Vagina (tissue), 2 donors: ENCODE measurements around the gene SBF2. TPM values are rescaled to one million over a fixed set of nuclear protein-coding genes. Genes with fewer than 3 reads are reported as not detected.
"Not testable (repeated sequence)": the region's sequence is repeated elsewhere in the genome, so short reads cannot be mapped to it uniquely, and the experiment has no call there.

Source experiments
- DNase-seq, 2 donors: peaks; one replicate each; pipeline ENCODE4 v3.0.0-alpha.2; 2017; ENCODE audit errors: extremely low spot score in 2 of 2
- H3K27ac ChIP-seq: fragments of 200-600 bp; sonication (generic); one replicate; pipeline ENCODE4 v1.5.1; 2019
- H3K27me3 ChIP-seq: fragments of 200-600 bp; sonication (generic); one replicate; pipeline ENCODE4 v1.5.1; 2019
- H3K36me3 ChIP-seq, 2 donors: fragments of 200-600 bp; sonication (generic); one replicate each; pipeline ENCODE4 v1.5.1; 2017 to 2019
- H3K4me1 ChIP-seq: fragments of 200-600 bp; sonication (generic); one replicate; pipeline ENCODE4 v1.5.1; 2019
- H3K4me3 ChIP-seq, 2 donors: fragments of 200-600 bp; sonication (generic); 1 replicate in 1 of 2; 2 replicates in 1 of 2; pipeline ENCODE4 v1.5.1; 2016 to 2019
- H3K9me3 ChIP-seq: fragments of 200-600 bp; sonication (generic); one replicate; pipeline ENCODE4 v1.5.1; 2019
- POLR2A ChIP-seq, 2 donors: fragments of 450-650 bp; IDR thresholded peaks; one replicate each; pipeline ENCODE4 v1.6.1; 2017; ENCODE audit warnings: antibody characterized with exemption in 2 of 2, mild to moderate bottlenecking in 2 of 2, moderate library complexity in 2 of 2
- POLR2AphosphoS5 ChIP-seq, 2 donors: sonication (generic); formaldehyde crosslinking; IDR thresholded peaks; one replicate each; pipeline ENCODE4 v1.9.0; 2017; ENCODE audit warnings: antibody characterized with exemption in 2 of 2, mild to moderate bottlenecking in 2 of 2, low read depth in 1 of 2; ENCODE audit not compliant: insufficient read depth in 1 of 2
- intact Hi-C: fragments of 100-400 bp; cut with DNase I; formaldehyde crosslinking; loops from one replicate; pipeline ENCODE4 v1.15.1; 2023
- total RNA-seq: library from RNA; depleted of rRNA; stranded (reverse); fragments of >200 nt; gene quantifications from one replicate; pipeline ENCODE4 v1.2.3, GENCODE V29; 2016
- TF ChIP-seq, protein P1 (sequence below), 3 experiments: fragments of 450-650 bp in 2 of 3; fragments of 200-600 bp in 1 of 3; sonication (generic) in 1 of 3; IDR thresholded peaks; one replicate each; pipeline ENCODE4 v1.5.1; 2017 to 2019; ENCODE audit warnings: antibody characterized with exemption in 3 of 3, mild to moderate bottlenecking in 2 of 3, moderate library complexity in 2 of 3

The SBF2 gene
- total RNA-seq, 1 donor from 2014 or later = 69.5 TPM

- H3K27ac ChIP-seq = no peak overlapping the region
- TF ChIP-seq, protein P1, sequence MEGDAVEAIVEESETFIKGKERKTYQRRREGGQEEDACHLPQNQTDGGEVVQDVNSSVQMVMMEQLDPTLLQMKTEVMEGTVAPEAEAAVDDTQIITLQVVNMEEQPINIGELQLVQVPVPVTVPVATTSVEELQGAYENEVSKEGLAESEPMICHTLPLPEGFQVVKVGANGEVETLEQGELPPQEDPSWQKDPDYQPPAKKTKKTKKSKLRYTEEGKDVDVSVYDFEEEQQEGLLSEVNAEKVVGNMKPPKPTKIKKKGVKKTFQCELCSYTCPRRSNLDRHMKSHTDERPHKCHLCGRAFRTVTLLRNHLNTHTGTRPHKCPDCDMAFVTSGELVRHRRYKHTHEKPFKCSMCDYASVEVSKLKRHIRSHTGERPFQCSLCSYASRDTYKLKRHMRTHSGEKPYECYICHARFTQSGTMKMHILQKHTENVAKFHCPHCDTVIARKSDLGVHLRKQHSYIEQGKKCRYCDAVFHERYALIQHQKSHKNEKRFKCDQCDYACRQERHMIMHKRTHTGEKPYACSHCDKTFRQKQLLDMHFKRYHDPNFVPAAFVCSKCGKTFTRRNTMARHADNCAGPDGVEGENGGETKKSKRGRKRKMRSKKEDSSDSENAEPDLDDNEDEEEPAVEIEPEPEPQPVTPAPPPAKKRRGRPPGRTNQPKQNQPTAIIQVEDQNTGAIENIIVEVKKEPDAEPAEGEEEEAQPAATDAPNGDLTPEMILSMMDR (IDR thresholded peaks at IDR 0.05) = no peak
- TF ChIP-seq POLR2A (IDR thresholded peaks at IDR 0.05) (no peak), POLR2AphosphoS5 (IDR thresholded peaks at IDR 0.05; ENCODE audit: insufficient read depth in 1 of 2, low read depth in 1 of 2) (no peak)
- H3K9me3 ChIP-seq = no peaks in the 10 kb centered on the region
- no peak overlapping the region for H3K4me3 ChIP-seq
- intact Hi-C loops = no loop called here
- H3K36me3 ChIP-seq = no peaks in the 10 kb centered on the region
- no peaks in the 10 kb centered on the region for H3K27me3 ChIP-seq
- peaks cover 12% of the 10 kb centered on the region for H3K4me1 ChIP-seq
- DNase-seq = no peak
Observed at GRCh38 chr11:9905960-9906791, 387.8 kb downstream of the SBF2 start.

DNA sequence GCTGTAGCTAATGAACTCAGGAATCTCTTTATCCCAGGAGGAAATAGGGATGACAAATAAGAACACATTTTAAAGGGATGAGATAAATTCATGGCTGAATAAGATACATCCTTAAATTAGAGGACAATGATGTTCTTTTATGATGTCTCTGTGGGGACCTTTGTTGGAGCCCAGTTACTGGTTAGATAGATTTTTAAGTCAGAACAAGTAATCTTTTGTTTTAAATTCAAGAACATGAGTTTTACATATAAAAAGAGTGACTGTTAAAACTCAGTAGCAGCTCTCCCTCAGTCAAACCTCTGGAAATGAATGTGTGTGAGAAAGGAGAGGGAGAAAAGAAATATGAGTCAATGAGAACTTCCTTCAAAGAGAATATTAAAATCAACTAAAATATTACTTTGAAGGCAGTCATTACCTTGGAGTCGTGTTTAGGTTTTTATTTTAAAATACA, 388.5 kb downstream of the SBF2 start:
- intact Hi-C loops = no loop called here
- no peak overlapping the region for H3K27ac ChIP-seq
- no peaks in the 10 kb centered on the region for H3K27me3 ChIP-seq
- TF ChIP-seq POLR2A (IDR thresholded peaks at IDR 0.05) (no peak), POLR2AphosphoS5 (IDR thresholded peaks at IDR 0.05; ENCODE audit: insufficient read depth in 1 of 2, low read depth in 1 of 2) (no peak)
- H3K4me3 ChIP-seq = no peak overlapping the region
- no peaks in the 10 kb centered on the region for H3K9me3 ChIP-seq
- DNase-seq = no peak
- H3K4me1 ChIP-seq = peaks cover 14% of the 10 kb centered on the region
- no peaks in the 10 kb centered on the region for H3K36me3 ChIP-seq

DNA sequence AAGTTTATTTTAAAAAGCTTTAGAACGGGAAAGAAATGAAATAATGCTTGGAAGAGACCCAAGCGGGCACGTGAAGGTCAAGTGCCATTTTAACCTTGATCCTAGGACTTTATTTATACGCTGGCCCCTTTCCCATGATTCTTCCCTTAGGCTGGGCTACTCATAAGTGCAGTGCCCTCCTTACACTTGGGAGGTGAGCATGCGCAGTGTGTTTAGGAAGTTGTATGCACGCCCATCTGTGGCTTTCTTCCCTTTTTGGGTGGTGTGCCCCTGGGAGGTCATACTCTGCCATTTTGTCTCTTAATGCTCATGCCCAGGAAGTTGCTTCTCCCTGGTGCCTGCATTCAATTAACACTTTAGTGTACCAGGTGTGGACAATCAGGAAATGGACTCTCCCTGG, 390.4 kb downstream of the SBF2 start:
- Histone ChIP-seq H3K36me3 (no peaks in the 10 kb centered on the region), H3K4me1 (peaks cover 21% of the 10 kb centered on the region), H3K27me3 (no peaks in the 10 kb centered on the region), H3K4me3 (no peak overlapping the region), H3K9me3 (no peaks in the 10 kb centered on the region), H3K27ac (no peak overlapping the region)
- no peak for DNase-seq
- TF ChIP-seq POLR2AphosphoS5 (IDR thresholded peaks at IDR 0.05; ENCODE audit: insufficient read depth in 1 of 2, low read depth in 1 of 2) = no peak
- TF ChIP-seq, protein P1 (IDR thresholded peaks at IDR 0.05) = no peak
- TF ChIP-seq POLR2A (IDR thresholded peaks at IDR 0.05) = no peak
- intact Hi-C loops = no loop called here

GRCh38 chr11:9901943-9902342, 392.1 kb downstream of the SBF2 start:
- TF ChIP-seq, protein P1 (IDR thresholded peaks at IDR 0.05) = no peak
- TF ChIP-seq POLR2A (IDR thresholded peaks at IDR 0.05) = no peak
- TF ChIP-seq POLR2AphosphoS5 (IDR thresholded peaks at IDR 0.05; ENCODE audit: insufficient read depth in 1 of 2, low read depth in 1 of 2) = no peak
- Histone ChIP-seq H3K27me3 (no peaks in the 10 kb centered on the region), H3K4me1 (peaks cover 21% of the 10 kb centered on the region), H3K27ac (no peak overlapping the region), H3K36me3 (no peaks in the 10 kb centered on the region), H3K4me3 (no peak overlapping the region), H3K9me3 (no peaks in the 10 kb centered on the region)
- DNase-seq = no peak
- intact Hi-C loops = no loop called here

DNA sequence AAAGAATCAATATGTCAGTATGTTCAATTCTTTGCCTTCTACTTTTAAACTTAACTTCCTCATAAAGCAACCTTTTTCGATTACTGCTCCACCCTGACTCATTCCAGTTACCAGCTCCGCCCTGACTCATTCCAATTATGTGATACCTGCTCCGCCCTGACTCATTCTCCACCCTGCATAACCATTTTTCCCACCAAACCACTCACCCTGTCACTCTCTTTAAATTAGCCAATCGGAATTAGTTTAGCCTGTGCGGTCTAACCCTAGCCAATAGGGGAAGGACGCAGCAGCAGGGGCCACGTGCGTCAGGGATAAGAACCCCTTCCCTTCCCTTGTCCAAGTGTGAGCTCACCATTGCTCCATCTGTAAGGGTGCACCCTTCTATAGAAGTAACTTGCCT, 393.8 kb downstream of the SBF2 start:
- H3K27ac ChIP-seq = not testable (repeated sequence)

GRCh38 chr11:9899676-9900075, 394.3 kb downstream of the SBF2 start:
- Histone ChIP-seq H3K36me3 (peaks cover 0 to 6% of the 10 kb centered on the region in 2 donors), H3K27me3 (no peaks in the 10 kb centered on the region), H3K4me1 (peaks cover 9% of the 10 kb centered on the region), H3K27ac (no peak overlapping the region), H3K4me3 (no peak overlapping the region), H3K9me3 (no peaks in the 10 kb centered on the region)
- intact Hi-C loops = no loop called here
- DNase-seq = no peak
- no peak for TF ChIP-seq POLR2A (IDR thresholded peaks at IDR 0.05)
- TF ChIP-seq, protein P1 (IDR thresholded peaks at IDR 0.05) = no peak
- TF ChIP-seq POLR2AphosphoS5 (IDR thresholded peaks at IDR 0.05; ENCODE audit: insufficient read depth in 1 of 2, low read depth in 1 of 2) = no peak

More for the DNA sequence above, 393.8 kb downstream of the SBF2 start:
- H3K27me3 ChIP-seq, H3K4me3 ChIP-seq, intact Hi-C loops, H3K36me3 ChIP-seq, H3K9me3 ChIP-seq, DNase-seq: not testable (repeated sequence)
- peaks cover 11% of the 10 kb centered on the region for H3K4me1 ChIP-seq
